GM21367 (cell line): Measurements from ENCODE around the gene ACP4.
"Not testable (repeated sequence)": the region's sequence is repeated elsewhere in the genome, so short reads cannot be mapped to it uniquely, and the experiment has no call there.

ENCODE experiments used
- ATAC-seq: cut with Tn5 transposase; IDR thresholded peaks from one replicate; pipeline ENCODE4 v1.9.1; 2021; ENCODE audit not compliant: unreplicated experiment

Gene ACP4

GRCh38 chr19:50776131-50776530 lies 14.1 kb upstream of the ACP4 start:
- no peak for ATAC-seq

- ATAC-seq, result no peak
Measured at GRCh38 chr19:50777261-50777660, 13.0 kb upstream of the ACP4 start.

GRCh38 chr19:50777830-50778303 lies 12.3 kb upstream of the ACP4 start:
- ATAC-seq, result no peak

- no peak for ATAC-seq
Measured at GRCh38 chr19:50778906-50779430, 11.2 kb upstream of the ACP4 start.

GRCh38 chr19:50779504-50780457 lies 10.4 kb upstream of the ACP4 start:
- no peak for ATAC-seq

- ATAC-seq, result no peak
Measured at GRCh38 chr19:50780753-50781435, 9.3 kb upstream of the ACP4 start.

GRCh38 chr19:50783848-50784152 lies 6.4 kb upstream of the ACP4 start:
- ATAC-seq, result not testable (repeated sequence)

GRCh38 chr19:50784710-50785109 lies 5.5 kb upstream of the ACP4 start:
- ATAC-seq, result no peak

- ATAC-seq, result no peak
Measured at GRCh38 chr19:50785329-50785728, 4.9 kb upstream of the ACP4 start.

- ATAC-seq, result no peak
Measured at GRCh38 chr19:50790922-50791467, 780 bp downstream of the ACP4 start.

GRCh38 chr19:50791594-50792271 lies 1.5 kb downstream of the ACP4 start:
- no peak for ATAC-seq

GRCh38 chr19:50792272-50793250 lies 2.3 kb downstream of the ACP4 start:
- ATAC-seq, result no peak

- no peak for ATAC-seq
Measured at GRCh38 chr19:50793558-50794065, 3.4 kb downstream of the ACP4 start.

- no peak for ATAC-seq
Measured at GRCh38 chr19:50794074-50794875, 4.1 kb downstream of the ACP4 start.

GRCh38 chr19:50794876-50795663 lies 4.9 kb downstream of the ACP4 start:
- no peak for ATAC-seq

GRCh38 chr19:50795664-50796073 lies 5.5 kb downstream of the ACP4 start:
- ATAC-seq, result no peak

- no peak for ATAC-seq
Measured at GRCh38 chr19:50796128-50796633, 6.0 kb downstream of the ACP4 start.
